Measurements from ENCODE around the gene LRTM2.

- no peak for TF ChIP-seq EZH2 (IDR thresholded peaks at IDR 0.05; ENCODE audit: low read depth)
- TF ChIP-seq, protein P1, sequence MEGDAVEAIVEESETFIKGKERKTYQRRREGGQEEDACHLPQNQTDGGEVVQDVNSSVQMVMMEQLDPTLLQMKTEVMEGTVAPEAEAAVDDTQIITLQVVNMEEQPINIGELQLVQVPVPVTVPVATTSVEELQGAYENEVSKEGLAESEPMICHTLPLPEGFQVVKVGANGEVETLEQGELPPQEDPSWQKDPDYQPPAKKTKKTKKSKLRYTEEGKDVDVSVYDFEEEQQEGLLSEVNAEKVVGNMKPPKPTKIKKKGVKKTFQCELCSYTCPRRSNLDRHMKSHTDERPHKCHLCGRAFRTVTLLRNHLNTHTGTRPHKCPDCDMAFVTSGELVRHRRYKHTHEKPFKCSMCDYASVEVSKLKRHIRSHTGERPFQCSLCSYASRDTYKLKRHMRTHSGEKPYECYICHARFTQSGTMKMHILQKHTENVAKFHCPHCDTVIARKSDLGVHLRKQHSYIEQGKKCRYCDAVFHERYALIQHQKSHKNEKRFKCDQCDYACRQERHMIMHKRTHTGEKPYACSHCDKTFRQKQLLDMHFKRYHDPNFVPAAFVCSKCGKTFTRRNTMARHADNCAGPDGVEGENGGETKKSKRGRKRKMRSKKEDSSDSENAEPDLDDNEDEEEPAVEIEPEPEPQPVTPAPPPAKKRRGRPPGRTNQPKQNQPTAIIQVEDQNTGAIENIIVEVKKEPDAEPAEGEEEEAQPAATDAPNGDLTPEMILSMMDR (conservative IDR thresholded peaks at IDR 0.05), result no peak
These were observed 3.5 kb upstream of the LRTM2 start for GRCh38 chr12:1816730-1817348.

Data from PC-9 (cell line).